WERI-Rb-1 (cell line): ENCODE measurements around the gene PTCD2.

Experiments used
- DNase-seq: peaks from one replicate; pipeline ENCODE4 v3.0.0-alpha.2; 2020
- H3K27ac ChIP-seq: fragments of 250-450 bp; sonication (Bioruptor Pico); 2 replicates; pipeline ENCODE4 v1.5.1; 2020; ENCODE audit warnings: mild to moderate bottlenecking, moderate library complexity
- H3K27me3 ChIP-seq: fragments of 250-450 bp; sonication (Bioruptor Pico); 2 replicates; pipeline ENCODE4 v1.5.1; 2021; ENCODE audit warnings: mild to moderate bottlenecking, low read depth, moderate library complexity; ENCODE audit not compliant: insufficient read depth, severe bottlenecking
- H3K36me3 ChIP-seq: fragments of 250-450 bp; sonication (Bioruptor Pico); 2 replicates; pipeline ENCODE4 v1.5.1; 2020; ENCODE audit warnings: mild to moderate bottlenecking, moderate library complexity
- H3K4me3 ChIP-seq: 2 replicates; pipeline ENCODE4 v1.5.1; 2011; ENCODE audit warnings: low read depth, mild to moderate bottlenecking, control low read depth, low read length
- H3K9me3 ChIP-seq: fragments of 250-450 bp; sonication (Bioruptor Pico); 2 replicates; pipeline ENCODE4 v1.5.1; 2021; ENCODE audit warnings: mild to moderate bottlenecking, moderate library complexity; ENCODE audit not compliant: severe bottlenecking
- TF ChIP-seq, protein P1 (sequence below): IDR thresholded peaks from 2 replicates; pipeline ENCODE4 v1.5.1; 2011; ENCODE audit warnings: low read depth, mild to moderate bottlenecking, control low read depth, inconsistent platforms, low read length

PTCD2 gene

DNA sequence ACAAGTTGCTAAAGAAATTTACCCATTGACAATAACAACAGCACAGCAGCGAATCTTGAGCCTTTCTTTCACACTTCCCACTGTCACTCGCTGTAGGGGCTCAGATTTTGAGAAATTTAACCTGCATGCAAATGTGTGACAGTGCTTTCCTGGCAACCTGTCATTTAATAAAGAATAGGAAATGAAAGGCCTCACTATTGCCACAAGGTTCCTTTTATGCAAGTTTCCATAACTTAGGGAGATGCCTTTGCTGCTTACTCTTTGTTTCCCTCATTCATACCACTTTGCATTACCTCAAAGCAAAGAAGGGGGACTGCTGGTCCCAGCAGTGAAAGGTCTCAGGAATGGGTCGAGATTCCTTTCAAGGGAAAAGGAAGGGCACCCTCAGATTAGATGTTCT, 49.5 kb downstream of the PTCD2 start:
- TF ChIP-seq, protein P1, sequence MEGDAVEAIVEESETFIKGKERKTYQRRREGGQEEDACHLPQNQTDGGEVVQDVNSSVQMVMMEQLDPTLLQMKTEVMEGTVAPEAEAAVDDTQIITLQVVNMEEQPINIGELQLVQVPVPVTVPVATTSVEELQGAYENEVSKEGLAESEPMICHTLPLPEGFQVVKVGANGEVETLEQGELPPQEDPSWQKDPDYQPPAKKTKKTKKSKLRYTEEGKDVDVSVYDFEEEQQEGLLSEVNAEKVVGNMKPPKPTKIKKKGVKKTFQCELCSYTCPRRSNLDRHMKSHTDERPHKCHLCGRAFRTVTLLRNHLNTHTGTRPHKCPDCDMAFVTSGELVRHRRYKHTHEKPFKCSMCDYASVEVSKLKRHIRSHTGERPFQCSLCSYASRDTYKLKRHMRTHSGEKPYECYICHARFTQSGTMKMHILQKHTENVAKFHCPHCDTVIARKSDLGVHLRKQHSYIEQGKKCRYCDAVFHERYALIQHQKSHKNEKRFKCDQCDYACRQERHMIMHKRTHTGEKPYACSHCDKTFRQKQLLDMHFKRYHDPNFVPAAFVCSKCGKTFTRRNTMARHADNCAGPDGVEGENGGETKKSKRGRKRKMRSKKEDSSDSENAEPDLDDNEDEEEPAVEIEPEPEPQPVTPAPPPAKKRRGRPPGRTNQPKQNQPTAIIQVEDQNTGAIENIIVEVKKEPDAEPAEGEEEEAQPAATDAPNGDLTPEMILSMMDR: no peak
- Histone ChIP-seq H3K27me3 (no peaks in the 10 kb centered on the region), H3K27ac (no peak overlapping the region), H3K9me3 (no peaks in the 10 kb centered on the region), H3K36me3 (no peaks in the 10 kb centered on the region), H3K4me3 (no peak overlapping the region)
- no peak for DNase-seq

DNA sequence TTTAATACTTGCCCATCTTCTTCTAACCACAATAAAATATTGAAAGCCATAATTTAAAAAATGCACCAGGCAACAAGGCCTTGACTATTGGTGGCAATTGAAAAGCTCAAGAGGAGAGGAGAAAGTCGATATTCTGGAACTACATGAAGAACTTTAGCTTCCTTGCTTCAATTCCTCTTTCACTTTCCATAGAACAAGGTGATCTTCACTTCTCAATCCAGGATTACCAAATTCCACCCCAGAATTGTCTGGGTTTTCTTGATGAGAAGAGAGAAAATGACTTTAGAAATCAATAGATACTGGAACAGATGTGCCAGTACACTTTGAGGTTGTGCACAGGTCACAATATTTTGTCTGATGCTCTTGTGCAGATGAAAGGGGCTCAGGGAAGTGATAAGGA, 52.2 kb downstream of the PTCD2 start:
- H3K36me3 ChIP-seq: no peaks in the 10 kb centered on the region
- H3K27ac ChIP-seq: no peak overlapping the region
- H3K4me3 ChIP-seq: no peak overlapping the region
- no peaks in the 10 kb centered on the region for H3K27me3 ChIP-seq
- no peaks in the 10 kb centered on the region for H3K9me3 ChIP-seq
- TF ChIP-seq, protein P1: no peak
- DNase-seq: no peak

DNA sequence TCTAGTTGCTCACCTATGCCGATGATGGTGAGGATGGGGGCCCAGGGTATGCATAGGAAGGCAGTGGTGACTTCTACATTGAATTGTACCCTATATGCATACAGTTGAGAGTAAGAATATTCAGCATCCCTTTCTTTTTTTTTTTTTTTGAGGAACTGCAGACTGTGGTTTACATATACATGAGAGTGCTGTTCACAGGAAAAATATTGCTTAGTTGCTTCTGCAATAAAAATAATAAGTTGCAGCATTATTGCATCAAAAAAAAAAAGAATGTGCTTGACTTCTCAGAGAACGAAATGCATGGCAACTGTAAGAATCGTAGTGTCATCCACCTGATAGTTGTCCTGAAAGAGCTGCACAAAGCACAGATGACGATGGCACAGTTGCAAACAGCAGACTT, 52.8 kb downstream of the PTCD2 start:
- no peaks in the 10 kb centered on the region for H3K36me3 ChIP-seq
- TF ChIP-seq, protein P1: no peak
- no peak overlapping the region for H3K27ac ChIP-seq
- no peak for DNase-seq
- no peaks in the 10 kb centered on the region for H3K9me3 ChIP-seq
- no peak overlapping the region for H3K4me3 ChIP-seq
- H3K27me3 ChIP-seq: no peaks in the 10 kb centered on the region

DNA sequence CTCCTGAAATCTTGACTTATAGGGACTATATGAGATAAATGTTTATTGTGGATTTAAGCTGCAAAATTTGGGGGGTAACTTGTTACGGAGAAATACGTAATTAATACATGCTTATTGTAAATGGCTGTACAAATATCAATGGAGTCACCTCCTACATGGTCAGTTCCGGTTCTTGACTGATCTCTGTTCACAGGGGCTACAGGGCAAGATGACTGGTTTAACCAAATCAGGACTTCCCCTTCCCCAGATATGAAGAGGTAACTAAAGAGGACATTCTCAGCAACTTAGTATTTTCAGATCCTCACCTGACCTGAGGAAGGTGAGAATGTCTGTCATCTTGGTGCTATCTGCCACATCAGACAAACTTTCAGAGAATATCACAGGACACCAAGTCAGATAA, 54.7 kb downstream of the PTCD2 start:
- TF ChIP-seq, protein P1: no peak
- H3K27ac ChIP-seq: no peak overlapping the region
- H3K4me3 ChIP-seq: no peak overlapping the region
- DNase-seq: no peak
- no peaks in the 10 kb centered on the region for H3K36me3 ChIP-seq
- H3K9me3 ChIP-seq: no peaks in the 10 kb centered on the region
- no peaks in the 10 kb centered on the region for H3K27me3 ChIP-seq

DNA sequence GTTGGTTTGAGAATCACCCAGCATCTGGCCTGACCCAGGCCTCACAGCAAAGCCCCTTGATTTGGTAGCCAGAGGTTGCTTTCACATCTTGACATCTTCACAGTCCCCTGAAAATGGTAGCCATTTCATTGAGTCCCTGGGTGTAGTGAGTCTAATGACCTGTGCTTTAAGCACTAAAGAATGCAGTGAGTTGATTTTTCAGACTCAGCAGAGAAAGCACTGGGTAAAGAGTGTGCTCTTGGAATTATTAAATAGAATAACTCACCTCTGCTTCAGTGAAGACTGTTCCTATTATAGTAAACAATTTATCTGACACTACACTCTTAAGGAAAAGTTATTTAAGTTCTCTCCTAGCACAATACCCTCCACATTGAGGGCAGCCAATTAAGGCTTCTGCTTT, 56.2 kb downstream of the PTCD2 start:
- Histone ChIP-seq H3K36me3 (no peaks in the 10 kb centered on the region), H3K27me3 (no peaks in the 10 kb centered on the region), H3K27ac (no peak overlapping the region), H3K4me3 (no peak overlapping the region), H3K9me3 (no peaks in the 10 kb centered on the region)
- TF ChIP-seq, protein P1: no peak
- DNase-seq: no peak

DNA sequence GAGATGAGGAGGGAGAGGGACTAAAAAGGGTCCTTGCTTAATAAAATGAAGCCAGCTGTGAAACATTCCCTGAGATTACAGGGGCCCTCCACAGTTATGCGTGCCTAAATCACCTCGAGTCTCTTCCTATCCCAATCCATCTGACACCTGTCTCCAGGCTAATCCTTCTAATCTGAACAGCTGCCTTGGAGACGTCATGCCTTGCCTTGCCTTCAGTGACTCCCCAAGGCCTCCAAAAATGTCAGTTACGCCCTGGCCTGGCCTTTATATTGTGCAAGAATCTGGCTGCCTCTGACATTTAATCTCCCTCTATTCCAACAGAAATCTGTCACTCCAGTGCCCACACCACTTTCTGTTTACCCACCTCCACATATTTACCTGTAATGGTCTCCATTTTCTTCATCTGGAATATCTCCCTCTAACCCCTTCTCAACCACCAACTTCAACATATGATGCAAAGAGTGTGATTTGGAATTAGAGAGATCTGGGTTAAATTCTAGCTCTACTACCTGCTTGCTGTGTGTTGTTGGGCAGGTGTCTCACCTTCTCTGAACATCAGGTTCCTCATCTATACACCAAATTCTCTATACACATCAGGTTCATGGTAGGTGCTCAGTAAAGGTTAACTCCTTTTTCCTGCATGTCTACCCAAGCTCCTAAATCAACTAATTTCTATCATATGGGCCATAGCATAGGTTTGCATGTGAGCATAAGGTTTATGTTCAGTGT, 57.9 kb downstream of the PTCD2 start:
- peak; percentile 75 for DNase-seq
- 0 out of 2 replicates have a peak overlapping the region, but pooled peaks have one; percentile 5 for H3K27ac ChIP-seq

More for the DNA sequence above, 57.9 kb downstream of the PTCD2 start:
- no peak overlapping the region for H3K4me3 ChIP-seq
- TF ChIP-seq, protein P1: no peak
- no peaks in the 10 kb centered on the region for H3K9me3 ChIP-seq
- H3K27me3 ChIP-seq: no peaks in the 10 kb centered on the region
- H3K36me3 ChIP-seq: no peaks in the 10 kb centered on the region
